ENCODE measurements around the gene MED13L. TPM values are rescaled to one million over a fixed set of nuclear protein-coding genes. Genes with fewer than 3 reads are reported as not detected.

Gene MED13L
- total RNA-seq, 1 donor from 2014 or later, result 141 TPM

DNA sequence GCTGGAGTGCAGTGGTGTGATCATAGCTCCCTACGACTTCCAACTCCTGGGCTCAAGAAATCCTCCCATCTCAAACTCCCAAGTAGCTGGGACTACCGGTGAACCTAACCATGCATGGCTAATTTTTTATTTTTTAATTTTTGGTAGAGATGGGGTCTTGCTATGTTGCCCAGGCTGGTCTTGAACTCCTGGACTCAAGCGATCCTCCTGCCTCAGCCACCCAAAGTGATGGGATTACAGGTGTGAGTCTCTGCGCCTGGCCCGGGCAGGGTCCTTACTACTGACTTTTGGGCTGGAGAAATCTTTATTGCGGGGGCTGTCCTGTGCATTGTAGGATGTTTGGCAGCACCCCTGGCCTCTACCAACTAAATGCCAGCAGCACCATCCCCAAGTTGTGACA, 44.4 kb upstream of the MED13L start:
- TF ChIP-seq, protein P1, sequence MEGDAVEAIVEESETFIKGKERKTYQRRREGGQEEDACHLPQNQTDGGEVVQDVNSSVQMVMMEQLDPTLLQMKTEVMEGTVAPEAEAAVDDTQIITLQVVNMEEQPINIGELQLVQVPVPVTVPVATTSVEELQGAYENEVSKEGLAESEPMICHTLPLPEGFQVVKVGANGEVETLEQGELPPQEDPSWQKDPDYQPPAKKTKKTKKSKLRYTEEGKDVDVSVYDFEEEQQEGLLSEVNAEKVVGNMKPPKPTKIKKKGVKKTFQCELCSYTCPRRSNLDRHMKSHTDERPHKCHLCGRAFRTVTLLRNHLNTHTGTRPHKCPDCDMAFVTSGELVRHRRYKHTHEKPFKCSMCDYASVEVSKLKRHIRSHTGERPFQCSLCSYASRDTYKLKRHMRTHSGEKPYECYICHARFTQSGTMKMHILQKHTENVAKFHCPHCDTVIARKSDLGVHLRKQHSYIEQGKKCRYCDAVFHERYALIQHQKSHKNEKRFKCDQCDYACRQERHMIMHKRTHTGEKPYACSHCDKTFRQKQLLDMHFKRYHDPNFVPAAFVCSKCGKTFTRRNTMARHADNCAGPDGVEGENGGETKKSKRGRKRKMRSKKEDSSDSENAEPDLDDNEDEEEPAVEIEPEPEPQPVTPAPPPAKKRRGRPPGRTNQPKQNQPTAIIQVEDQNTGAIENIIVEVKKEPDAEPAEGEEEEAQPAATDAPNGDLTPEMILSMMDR (IDR thresholded peaks at IDR 0.05; ENCODE audit: unreplicated experiment), result no peak
- Mint-ChIP-seq H3K27ac (no peak overlapping the region), H3K4me3 (ENCODE audit: low read depth) (no peak overlapping the region), H3K27me3 (peaks cover 12% of the 10 kb centered on the region), H3K4me1 (ENCODE audit: low read depth) (peaks cover 19% of the 10 kb centered on the region), H3K9me3 (ENCODE audit: low read depth) (no peaks in the 10 kb centered on the region), H3K36me3 (ENCODE audit: insufficient read depth) (no peaks in the 10 kb centered on the region)
- DNase-seq (ENCODE audit: low spot score, unreplicated experiment), result no peak

DNA sequence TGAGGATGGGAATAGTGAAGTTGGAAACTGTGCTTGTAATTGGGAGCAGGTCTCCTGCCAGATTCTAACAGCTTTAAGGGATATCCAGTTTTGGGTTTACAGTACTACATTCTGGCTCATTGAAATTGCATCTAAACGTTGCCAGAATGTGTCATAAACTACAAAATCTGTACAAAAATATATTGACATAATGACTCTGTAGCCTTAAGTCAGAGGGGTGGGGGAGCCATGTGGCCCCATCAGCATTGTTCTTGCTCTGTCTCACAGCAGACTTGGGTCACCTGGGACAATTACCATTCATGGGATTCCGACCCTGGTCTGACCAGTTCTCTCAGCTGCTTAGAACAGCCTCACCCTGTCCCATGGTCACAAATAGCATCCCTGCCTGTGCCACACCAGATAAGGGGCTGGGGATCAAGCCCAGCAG, 43.3 kb upstream of the MED13L start:
- no peak for DNase-seq (ENCODE audit: low spot score, unreplicated experiment)
- Mint-ChIP-seq H3K27me3 (peaks cover 15% of the 10 kb centered on the region), H3K9me3 (ENCODE audit: low read depth) (no peaks in the 10 kb centered on the region), H3K4me1 (ENCODE audit: low read depth) (peaks cover 19% of the 10 kb centered on the region), H3K36me3 (ENCODE audit: insufficient read depth) (no peaks in the 10 kb centered on the region), H3K27ac (no peak overlapping the region), H3K4me3 (ENCODE audit: low read depth) (no peak overlapping the region)
- TF ChIP-seq, protein P1 (IDR thresholded peaks at IDR 0.05; ENCODE audit: unreplicated experiment), result no peak

DNA sequence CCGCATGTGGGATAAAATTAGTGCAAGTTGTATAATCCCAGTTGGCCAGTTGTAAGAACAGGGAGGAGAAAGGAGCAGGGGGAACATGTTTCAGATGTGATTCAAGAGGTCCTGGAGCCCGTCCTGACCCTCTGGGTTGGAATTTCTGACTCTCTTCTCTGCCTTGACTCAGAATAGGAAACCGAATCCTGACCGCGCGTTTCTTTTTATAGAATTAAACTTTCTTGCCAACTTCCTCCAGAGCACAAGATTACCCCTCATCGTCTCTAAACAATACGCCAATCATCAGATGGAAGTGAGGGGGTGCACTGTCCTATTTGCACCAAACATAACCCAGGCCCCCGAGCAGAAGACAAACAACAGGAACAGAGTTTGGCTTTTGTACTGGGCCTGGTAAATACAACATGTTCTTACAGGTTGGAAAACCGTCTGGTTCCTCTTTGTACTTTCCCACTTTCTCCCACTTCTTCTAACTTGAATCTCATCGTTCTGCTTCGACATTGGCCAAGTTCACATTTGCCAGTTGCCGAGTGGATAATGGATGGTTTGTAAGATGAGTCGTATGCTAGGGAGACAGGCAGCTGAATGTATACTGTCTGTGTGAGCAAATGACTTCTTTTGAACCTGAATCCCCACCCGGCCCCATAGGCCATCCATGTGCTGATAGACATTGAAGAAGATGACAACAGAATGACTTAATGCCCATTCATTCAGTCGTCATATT, 42.6 kb upstream of the MED13L start:
- Mint-ChIP-seq H3K27me3 (peaks cover 15% of the 10 kb centered on the region), H3K36me3 (ENCODE audit: insufficient read depth) (no peaks in the 10 kb centered on the region), H3K4me1 (ENCODE audit: low read depth) (peaks cover 24% of the 10 kb centered on the region), H3K9me3 (ENCODE audit: low read depth) (no peaks in the 10 kb centered on the region), H3K27ac (no peak overlapping the region), H3K4me3 (ENCODE audit: low read depth) (no peak overlapping the region)
- no peak for DNase-seq (ENCODE audit: low spot score, unreplicated experiment)
- TF ChIP-seq, protein P1 (IDR thresholded peaks at IDR 0.05; ENCODE audit: unreplicated experiment), result no peak

DNA sequence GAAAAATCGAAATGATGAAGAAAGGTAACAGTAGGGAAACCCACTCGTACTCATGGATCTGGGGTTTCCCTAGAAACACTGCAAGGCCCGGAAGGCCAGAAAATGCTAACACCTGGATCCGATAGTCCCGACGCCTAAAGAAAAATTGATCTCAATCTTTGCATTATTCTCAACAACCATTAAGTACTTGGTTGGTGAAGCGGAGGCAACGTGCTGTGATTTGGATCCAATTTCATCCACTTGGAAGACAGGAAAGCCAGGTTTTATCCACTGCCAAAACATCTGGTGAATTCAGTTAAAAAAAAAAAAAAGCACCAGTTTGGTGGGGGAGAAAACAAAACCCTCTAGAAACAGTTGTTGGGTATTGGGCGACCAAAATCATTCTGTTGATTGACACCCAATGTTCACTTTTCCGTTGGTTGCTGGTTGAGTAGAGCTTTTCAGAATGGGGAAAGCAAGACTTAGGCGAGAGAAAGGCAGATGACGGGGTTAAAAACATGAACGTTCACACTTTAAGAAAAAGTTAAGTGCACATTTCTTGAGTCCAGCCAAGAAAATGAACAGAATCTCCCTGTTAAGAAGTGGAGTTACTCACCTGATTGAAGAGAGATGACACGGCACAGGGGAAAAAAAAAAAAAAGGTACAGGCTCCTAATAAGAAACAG, 41.9 kb upstream of the MED13L start:
- TF ChIP-seq, protein P1 (IDR thresholded peaks at IDR 0.05; ENCODE audit: unreplicated experiment), result no peak
- Mint-ChIP-seq H3K9me3 (ENCODE audit: low read depth) (no peaks in the 10 kb centered on the region), H3K27ac (no peak overlapping the region), H3K27me3 (peaks cover 15% of the 10 kb centered on the region), H3K36me3 (ENCODE audit: insufficient read depth) (no peaks in the 10 kb centered on the region), H3K4me1 (ENCODE audit: low read depth) (peaks cover 27% of the 10 kb centered on the region), H3K4me3 (ENCODE audit: low read depth) (no peak overlapping the region)
- DNase-seq (ENCODE audit: low spot score, unreplicated experiment), result no peak

DNA sequence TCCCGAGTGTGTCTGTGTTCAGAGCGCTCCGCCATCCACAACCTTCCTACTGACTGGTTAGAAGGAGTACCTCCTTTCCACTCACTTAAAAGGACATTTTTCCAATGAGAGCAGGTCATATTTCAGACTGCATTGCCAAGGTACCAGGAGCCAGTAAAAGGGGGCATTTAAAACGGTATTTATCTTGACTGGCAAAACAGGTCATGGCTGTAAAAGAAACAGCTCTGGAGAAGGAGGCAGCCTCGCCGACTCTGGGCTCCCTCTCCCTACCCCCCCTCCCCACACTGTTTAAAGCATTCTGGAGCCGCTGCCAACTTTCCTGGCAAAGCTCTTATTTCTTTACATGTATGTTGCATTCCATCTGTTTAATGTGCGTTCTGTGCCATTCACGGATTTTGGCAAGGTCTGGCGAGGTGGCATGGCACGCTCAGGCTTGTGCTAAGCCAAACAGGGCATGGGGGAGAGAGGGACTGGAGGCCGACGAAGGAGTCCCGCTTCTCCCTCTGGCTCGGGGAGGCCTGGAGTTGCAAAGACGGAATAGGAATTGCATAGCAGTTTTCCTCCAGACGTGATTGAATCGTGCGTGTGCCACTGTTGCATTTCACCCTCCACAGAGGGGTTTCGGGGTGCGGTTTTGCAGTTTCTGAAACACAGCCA, 41.2 kb upstream of the MED13L start:
- no peaks in the 10 kb centered on the region for H3K36me3 Mint-ChIP-seq (ENCODE audit: insufficient read depth)
- peaks cover 34% of the 10 kb centered on the region for H3K4me1 Mint-ChIP-seq (ENCODE audit: low read depth)
- no peak overlapping the region for H3K4me3 Mint-ChIP-seq (ENCODE audit: low read depth)
- DNase-seq (ENCODE audit: low spot score, unreplicated experiment), result no peak
- H3K27ac Mint-ChIP-seq, result no peak overlapping the region
- H3K27me3 Mint-ChIP-seq, result peaks cover 13% of the 10 kb centered on the region
- H3K9me3 Mint-ChIP-seq (ENCODE audit: low read depth), result no peaks in the 10 kb centered on the region
- TF ChIP-seq, protein P1 (IDR thresholded peaks at IDR 0.05; ENCODE audit: unreplicated experiment), result no peak
